Mucosa of rectum (tissue), 2 donors: ENCODE data around the gene FAM117B.

Source experiments
- H3K27ac ChIP-seq, 2 donors: one replicate each; pipeline ENCODE4 v1.7.0; 2013; ENCODE audit warnings: inconsistent platforms in 2 of 2, low read depth in 2 of 2, low read length in 2 of 2
- H3K27me3 ChIP-seq, 2 donors: one replicate each; pipeline ENCODE4 v1.7.0; 2013; ENCODE audit warnings: low read length in 2 of 2; ENCODE audit not compliant: control insufficient read depth in 2 of 2, insufficient read depth in 2 of 2
- H3K36me3 ChIP-seq, 2 donors: one replicate each; pipeline ENCODE4 v1.7.0; 2013; ENCODE audit warnings: low read length in 2 of 2; ENCODE audit not compliant: control insufficient read depth in 2 of 2, insufficient read depth in 2 of 2
- H3K4me1 ChIP-seq, 2 donors: one replicate each; pipeline ENCODE4 v1.7.0; 2013; ENCODE audit warnings: low read length in 2 of 2, mild to moderate bottlenecking in 1 of 2; ENCODE audit not compliant: control insufficient read depth in 2 of 2, insufficient read depth in 2 of 2
- H3K4me3 ChIP-seq, 2 donors: one replicate each; pipeline ENCODE4 v1.7.0; 2013; ENCODE audit warnings: low read length in 2 of 2
- H3K9ac ChIP-seq, 2 donors: one replicate each; pipeline ENCODE4 v1.7.0; 2013; ENCODE audit warnings: low read length in 2 of 2, low read depth in 1 of 2, mild to moderate bottlenecking in 1 of 2
- H3K9me3 ChIP-seq, 2 donors: one replicate each; pipeline ENCODE4 v1.7.0; 2013; ENCODE audit warnings: low read length in 2 of 2; ENCODE audit not compliant: control insufficient read depth in 2 of 2
- donor health status: healthy.
- donor health status: Normal muscosa, but diverticular disease.

FAM117B gene

GRCh38 chr2:202768273-202768672, 133.5 kb downstream of the FAM117B start:
- Histone ChIP-seq H3K27me3 (no peaks in the 10 kb centered on the region), H3K4me3 (no peak overlapping the region), H3K36me3 (peaks cover 10 to 14% of the 10 kb centered on the region in 2 donors), H3K4me1 (no peaks in the 10 kb centered on the region), H3K9ac (no peak overlapping the region), H3K27ac (no peak overlapping the region), H3K9me3 (no peaks in the 10 kb centered on the region)

GRCh38 chr2:202769201-202769600, 134.4 kb downstream of the FAM117B start:
- H3K9me3 ChIP-seq: no peaks in the 10 kb centered on the region
- peaks cover 8% of the 10 kb centered on the region in 2 donors for H3K36me3 ChIP-seq
- H3K4me3 ChIP-seq: no peak overlapping the region
- H3K9ac ChIP-seq: no peak overlapping the region
- no peak overlapping the region for H3K27ac ChIP-seq
- no peaks in the 10 kb centered on the region for H3K4me1 ChIP-seq
- H3K27me3 ChIP-seq: no peaks in the 10 kb centered on the region

- no peak overlapping the region for H3K9ac ChIP-seq
- H3K27ac ChIP-seq: no peak overlapping the region
- H3K27me3 ChIP-seq: no peaks in the 10 kb centered on the region
- no peak overlapping the region for H3K4me3 ChIP-seq
- peaks cover 8 to 9% of the 10 kb centered on the region in 2 donors for H3K36me3 ChIP-seq
- H3K4me1 ChIP-seq: no peaks in the 10 kb centered on the region
- H3K9me3 ChIP-seq: no peaks in the 10 kb centered on the region
Observed at GRCh38 chr2:202771336-202771735, 136.6 kb downstream of the FAM117B start.

GRCh38 chr2:202771741-202772460, 137.1 kb downstream of the FAM117B start:
- Histone ChIP-seq H3K27ac (no peak overlapping the region), H3K4me3 (no peak overlapping the region), H3K4me1 (no peaks in the 10 kb centered on the region), H3K9ac (no peak overlapping the region), H3K9me3 (no peaks in the 10 kb centered on the region), H3K27me3 (no peaks in the 10 kb centered on the region), H3K36me3 (peaks cover 8 to 9% of the 10 kb centered on the region in 2 donors)

- no peaks in the 10 kb centered on the region for H3K9me3 ChIP-seq
- no peak overlapping the region for H3K27ac ChIP-seq
- H3K36me3 ChIP-seq: peaks cover 9 to 11% of the 10 kb centered on the region in 2 donors
- no peak overlapping the region for H3K4me3 ChIP-seq
- no peak overlapping the region for H3K9ac ChIP-seq
- no peaks in the 10 kb centered on the region for H3K4me1 ChIP-seq
- H3K27me3 ChIP-seq: no peaks in the 10 kb centered on the region
Observed at GRCh38 chr2:202773301-202773973, 138.7 kb downstream of the FAM117B start.

- Histone ChIP-seq H3K9ac (no peak overlapping the region), H3K4me3 (no peak overlapping the region), H3K36me3 (peaks cover 9 to 11% of the 10 kb centered on the region in 2 donors), H3K27ac (no peak overlapping the region), H3K27me3 (no peaks in the 10 kb centered on the region), H3K4me1 (no peaks in the 10 kb centered on the region), H3K9me3 (no peaks in the 10 kb centered on the region)
Observed at GRCh38 chr2:202774104-202774503, 139.3 kb downstream of the FAM117B start.

GRCh38 chr2:202778217-202778616, 143.4 kb downstream of the FAM117B start:
- Histone ChIP-seq H3K9me3 (no peaks in the 10 kb centered on the region), H3K9ac (no peak overlapping the region), H3K4me1 (no peaks in the 10 kb centered on the region), H3K36me3 (peaks cover 9 to 15% of the 10 kb centered on the region in 2 donors), H3K4me3 (no peak overlapping the region), H3K27me3 (no peaks in the 10 kb centered on the region), H3K27ac (no peak overlapping the region)

- Histone ChIP-seq H3K9me3 (no peaks in the 10 kb centered on the region), H3K36me3 (peaks cover 6 to 11% of the 10 kb centered on the region in 2 donors), H3K4me1 (no peaks in the 10 kb centered on the region), H3K27me3 (no peaks in the 10 kb centered on the region), H3K27ac (no peak overlapping the region), H3K9ac (no peak overlapping the region), H3K4me3 (no peak overlapping the region)
Observed at GRCh38 chr2:202780514-202781021, 145.8 kb downstream of the FAM117B start.

GRCh38 chr2:202782940-202783558, 148.3 kb downstream of the FAM117B start:
- Histone ChIP-seq H3K9me3 (no peaks in the 10 kb centered on the region), H3K36me3 (peaks cover 10 to 15% of the 10 kb centered on the region in 2 donors), H3K9ac (no peak overlapping the region), H3K4me3 (no peak overlapping the region), H3K27ac (no peak overlapping the region), H3K27me3 (no peaks in the 10 kb centered on the region), H3K4me1 (no peaks in the 10 kb centered on the region)

GRCh38 chr2:202786842-202787241, 152.1 kb downstream of the FAM117B start:
- no peak overlapping the region for H3K27ac ChIP-seq

More at GRCh38 chr2:202786842-202787241, 152.1 kb downstream of the FAM117B start:
- H3K36me3 ChIP-seq: peaks cover 11% of the 10 kb centered on the region in 2 donors
- H3K4me3 ChIP-seq: no peak overlapping the region
- H3K4me1 ChIP-seq: no peaks in the 10 kb centered on the region
- no peaks in the 10 kb centered on the region for H3K27me3 ChIP-seq
- no peaks in the 10 kb centered on the region for H3K9me3 ChIP-seq
- H3K9ac ChIP-seq: no peak overlapping the region
